Retinal pigment epithelial cell (primary cell): Measurements from ENCODE around the gene PRKCZ.

Source experiments
- DNase-seq: peaks from one replicate; pipeline ENCODE4 v3.0.0-alpha.2; 2010; ENCODE audit warnings: low read depth
- H3K4me3 ChIP-seq: 2 replicates; pipeline ENCODE4 v1.5.1; 2011; ENCODE audit warnings: mild to moderate bottlenecking, low read length, control low read depth, moderate library complexity
- CTCF ChIP-seq: conservative IDR thresholded peaks from 2 replicates; pipeline ENCODE4 v1.5.1; 2011; ENCODE audit warnings: low read depth, low read length, control low read depth, inconsistent platforms

PRKCZ gene

GRCh38 chr1:2151252-2151651 is 101.0 kb downstream of the PRKCZ start:
- TF ChIP-seq CTCF = no peak
- no peak for DNase-seq
- no peak overlapping the region for H3K4me3 ChIP-seq

GRCh38 chr1:2151911-2152310 is 101.7 kb downstream of the PRKCZ start:
- no peak overlapping the region for H3K4me3 ChIP-seq
- no peak for DNase-seq
- no peak for TF ChIP-seq CTCF

DNA sequence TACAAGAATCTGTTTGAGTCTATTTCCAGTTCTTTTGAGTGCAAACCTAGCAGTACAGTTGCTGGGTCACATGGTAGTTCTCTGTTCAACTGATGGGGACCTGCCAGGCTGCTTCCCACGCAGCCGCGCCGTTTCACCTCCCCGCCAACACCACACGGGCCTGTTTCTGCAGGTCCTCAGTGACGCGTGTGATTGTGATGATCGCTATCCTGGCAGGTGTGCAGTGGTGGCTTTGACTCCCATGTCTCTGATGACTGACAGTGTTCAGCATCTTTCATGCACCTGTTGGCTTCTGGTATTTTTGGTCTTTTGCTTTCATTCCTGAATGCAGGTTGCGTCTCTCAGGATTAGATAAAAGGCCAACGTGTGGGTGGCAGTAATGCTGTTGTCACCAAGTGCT is 102.7 kb downstream of the PRKCZ start:
- H3K4me3 ChIP-seq = no peak overlapping the region
- no peak for TF ChIP-seq CTCF
- no peak for DNase-seq

GRCh38 chr1:2154022-2154421 is 103.8 kb downstream of the PRKCZ start:
- TF ChIP-seq CTCF = no peak
- no peak overlapping the region for H3K4me3 ChIP-seq
- no peak for DNase-seq

- DNase-seq = no peak
- TF ChIP-seq CTCF = no peak
- H3K4me3 ChIP-seq = no peak overlapping the region
These were observed 105.0 kb downstream of the PRKCZ start for GRCh38 chr1:2155147-2155598.

DNA sequence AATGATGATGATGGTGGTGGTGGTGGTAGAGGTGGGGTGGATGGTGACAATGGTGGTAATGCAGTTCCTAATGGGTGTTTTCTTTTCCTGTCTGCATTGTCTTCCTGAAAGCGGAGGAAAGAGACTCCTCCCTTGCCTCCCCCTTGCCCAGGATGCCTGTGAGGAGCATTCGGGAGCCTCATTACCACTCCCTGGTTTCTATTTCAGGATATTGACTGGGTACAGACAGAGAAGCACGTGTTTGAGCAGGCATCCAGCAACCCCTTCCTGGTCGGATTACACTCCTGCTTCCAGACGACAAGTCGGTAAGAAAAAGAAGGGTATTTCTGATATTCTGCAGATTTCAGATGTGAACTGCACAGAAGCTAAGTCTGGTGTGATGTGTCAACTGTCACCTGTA is 105.6 kb downstream of the PRKCZ start:
- TF ChIP-seq CTCF = no peak
- no peak for DNase-seq
- no peak overlapping the region for H3K4me3 ChIP-seq

GRCh38 chr1:2156866-2157265 is 106.7 kb downstream of the PRKCZ start:
- no peak for TF ChIP-seq CTCF
- H3K4me3 ChIP-seq = no peak overlapping the region
- no peak for DNase-seq
